ENCODE data around the gene RAD51B.

GRCh38 chr14:68468437-68469207, 649.0 kb downstream of the RAD51B start:
- TF ChIP-seq CTCF (IDR thresholded peaks at IDR 0.05) (no peak), POLR2A (IDR thresholded peaks at IDR 0.05) (no peak)
